ENCODE results near the gene RPL35. TPM values are rescaled to one million over a fixed set of nuclear protein-coding genes. Genes with fewer than 3 reads are reported as not detected.

The RPL35 gene
- total and polyA plus RNA-seq, 2 of the 8 experiments (the other 6 are each of a cell fraction or from before 2014, with no cell fraction given): 1,831 to 2,448 TPM

- TF ChIP-seq, protein P1, sequence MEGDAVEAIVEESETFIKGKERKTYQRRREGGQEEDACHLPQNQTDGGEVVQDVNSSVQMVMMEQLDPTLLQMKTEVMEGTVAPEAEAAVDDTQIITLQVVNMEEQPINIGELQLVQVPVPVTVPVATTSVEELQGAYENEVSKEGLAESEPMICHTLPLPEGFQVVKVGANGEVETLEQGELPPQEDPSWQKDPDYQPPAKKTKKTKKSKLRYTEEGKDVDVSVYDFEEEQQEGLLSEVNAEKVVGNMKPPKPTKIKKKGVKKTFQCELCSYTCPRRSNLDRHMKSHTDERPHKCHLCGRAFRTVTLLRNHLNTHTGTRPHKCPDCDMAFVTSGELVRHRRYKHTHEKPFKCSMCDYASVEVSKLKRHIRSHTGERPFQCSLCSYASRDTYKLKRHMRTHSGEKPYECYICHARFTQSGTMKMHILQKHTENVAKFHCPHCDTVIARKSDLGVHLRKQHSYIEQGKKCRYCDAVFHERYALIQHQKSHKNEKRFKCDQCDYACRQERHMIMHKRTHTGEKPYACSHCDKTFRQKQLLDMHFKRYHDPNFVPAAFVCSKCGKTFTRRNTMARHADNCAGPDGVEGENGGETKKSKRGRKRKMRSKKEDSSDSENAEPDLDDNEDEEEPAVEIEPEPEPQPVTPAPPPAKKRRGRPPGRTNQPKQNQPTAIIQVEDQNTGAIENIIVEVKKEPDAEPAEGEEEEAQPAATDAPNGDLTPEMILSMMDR (IDR thresholded peaks at IDR 0.05; ENCODE audit: control extremely low read depth in 1 of 3, insufficient read depth in 1 of 3, low read depth in 1 of 3, low read length in 3 of 3): peak in 1 of 3 experiments; percentile 36; a peak in 1 of 4 replicates
- no peak; the same call in 1 of the 2 replicates for TF ChIP-seq CHD2 (IDR thresholded peaks at IDR 0.05; ENCODE audit: low read length)
- no peak for TF ChIP-seq SUZ12 (IDR thresholded peaks at IDR 0.05; ENCODE audit: low read length)
- peak; percentile 99 for TF ChIP-seq TAF1 (IDR thresholded peaks at IDR 0.05; ENCODE audit: low read depth, low read length)
- TF ChIP-seq TAF7 (optimal IDR thresholded peaks at IDR 0.05; ENCODE audit: borderline replicate concordance, low read depth, low read length): peak; percentile 96
- peak; percentile 75 for TF ChIP-seq CREB1 (IDR thresholded peaks at IDR 0.05)
- TF ChIP-seq POLR2A (IDR thresholded peaks at IDR 0.05; ENCODE audit: control extremely low read depth in 1 of 2, low read depth in 2 of 2, low read length in 2 of 2): peak in 1 of 2 experiments; percentile 97; a peak in 2 of 3 replicates
- no peak for TF ChIP-seq CTBP2 (IDR thresholded peaks at IDR 0.05; ENCODE audit: borderline replicate concordance, insufficient read depth, insufficient read length, low read length)
- peak; percentile 44 for TF ChIP-seq USF2 (IDR thresholded peaks at IDR 0.05; ENCODE audit: low read length)
- TF ChIP-seq POU5F1 (IDR thresholded peaks at IDR 0.05; ENCODE audit: low read depth, low read length): no peak
- TF ChIP-seq JUN (IDR thresholded peaks at IDR 0.05; ENCODE audit: low read depth, low read length): no peak
- TF ChIP-seq RAD21 (IDR thresholded peaks at IDR 0.05 in 1 of 2, conservative IDR thresholded peaks at IDR 0.05 in 1 of 2; ENCODE audit: low read depth in 2 of 2, low read length in 2 of 2): no peak
- no peak for TF ChIP-seq TCF12 (IDR thresholded peaks at IDR 0.05; ENCODE audit: low read depth, low read length)
- no peak for TF ChIP-seq CEBPB (IDR thresholded peaks at IDR 0.05; ENCODE audit: low read depth, low read length)
- TF ChIP-seq SRF (IDR thresholded peaks at IDR 0.05; ENCODE audit: low read depth, low read length): no peak
- TF ChIP-seq BRCA1 (IDR thresholded peaks at IDR 0.05; ENCODE audit: low read depth, low read length): no peak
- no peak for TF ChIP-seq KDM1A (IDR thresholded peaks at IDR 0.05; ENCODE audit: borderline replicate concordance, low read length)
- TF ChIP-seq CBX5 (IDR thresholded peaks at IDR 0.05; ENCODE audit: low read depth, low read length): no peak
- no peak for TF ChIP-seq NRF1 (IDR thresholded peaks at IDR 0.05; ENCODE audit: low read depth, low read length)
- peak; percentile 35; the same call in 1 of the 2 replicates for TF ChIP-seq SIX5 (IDR thresholded peaks at IDR 0.05; ENCODE audit: low read depth, low read length)
- peak; percentile 91 for TF ChIP-seq GABPA (IDR thresholded peaks at IDR 0.05; ENCODE audit: borderline replicate concordance, insufficient read depth, low read length)
These were observed at the start of gene RPL35, which contains the start of gene ARPC5L (continued) for GRCh38 chr9:124861342-124862229.
